HEK293 (cell line): Measurements from ENCODE around the gene TTBK1.
A peak's percentile ranks its signal among the peaks of the same experiment; 100 is the strongest.

Experiments
- CTCF ChIA-PET: fragments of 350-600 bp; formaldehyde crosslinking; extraction: SDS; loops from one replicate; lab custom pipeline; 2021; ENCODE audit warnings: antibody characterized with exemption; lab: Yijun Ruan, JAX
- POLR2A ChIA-PET: fragments of 300-600 bp; formaldehyde crosslinking; extraction: SDS; loops from one replicate; lab custom pipeline; 2020; ENCODE audit warnings: antibody characterized with exemption, inconsistent platforms; lab: Yijun Ruan, JAX
- H3K27ac ChIP-seq: fragments of 200-500 bp; sonication (Bioruptor generic); 2 replicates; pipeline ENCODE4 v1.5.1; 2014; ENCODE audit warnings: low read depth, low read length, control low read depth, inconsistent platforms; ENCODE audit errors: extremely low read depth
- H3K36me3 ChIP-seq, 2 experiments: fragments of 200-500 bp in 1 of 2; sonication (Bioruptor generic) in 1 of 2; 1 replicate in 1 of 2; 2 replicates in 1 of 2; pipeline ENCODE4 v1.5.1; 2014 to 2017; ENCODE audit warnings: inconsistent platforms in 2 of 2, low read length in 2 of 2; ENCODE audit not compliant: control insufficient read depth in 2 of 2, insufficient read depth in 1 of 2
- H3K4me1 ChIP-seq: fragments of 200-500 bp; sonication (Bioruptor generic); 2 replicates; pipeline ENCODE4 v1.5.1; 2014; ENCODE audit warnings: mild to moderate bottlenecking, low read length, inconsistent platforms; ENCODE audit not compliant: control insufficient read depth, insufficient read depth
- H3K4me3 ChIP-seq: 2 replicates; pipeline ENCODE4 v1.5.1; 2011; ENCODE audit warnings: low read depth, mild to moderate bottlenecking, control low read depth, low read length, moderate library complexity
- H3K9me3 ChIP-seq: fragments of 200-500 bp; sonication (Bioruptor generic); 2 replicates; pipeline ENCODE4 v1.5.1; 2014; ENCODE audit warnings: low read depth, low read length, inconsistent platforms; ENCODE audit not compliant: control insufficient read depth, insufficient read depth
- SCRT2 ChIP-seq: fragments of 450-650 bp; formaldehyde crosslinking; IDR thresholded peaks from 2 replicates; pipeline ENCODE4 v1.5.1; 2016; ENCODE audit warnings: missing biosample characterization, missing genetic modification characterization
- SETDB1 ChIP-seq: IDR thresholded peaks from one replicate; pipeline ENCODE4 v1.6.1; 2017; ENCODE audit warnings: mild to moderate bottlenecking, low read length, moderate library complexity, mixed read lengths; ENCODE audit not compliant: insufficient read length
- ZBTB17 ChIP-seq: fragments of 450-650 bp; formaldehyde crosslinking; IDR thresholded peaks from 2 replicates; pipeline ENCODE4 v1.5.1; 2016; ENCODE audit warnings: missing biosample characterization, missing genetic modification characterization
- ZBTB21 ChIP-seq: fragments of 450-650 bp; formaldehyde crosslinking; IDR thresholded peaks from 2 replicates; pipeline ENCODE4 v1.5.1; 2017; ENCODE audit warnings: missing biosample characterization, missing genetic modification characterization
- ZFP69B ChIP-seq: fragments of 450-650 bp; formaldehyde crosslinking; IDR thresholded peaks from 2 replicates; pipeline ENCODE4 v1.5.1; 2016; ENCODE audit warnings: missing biosample characterization, missing genetic modification characterization
- ZNF114 ChIP-seq: fragments of 450-650 bp; formaldehyde crosslinking; IDR thresholded peaks from 2 replicates; pipeline ENCODE4 v1.5.0; 2017; ENCODE audit warnings: missing biosample characterization, missing genetic modification characterization
- ZNF133 ChIP-seq: fragments of 450-650 bp; formaldehyde crosslinking; IDR thresholded peaks from 2 replicates; pipeline ENCODE4 v1.5.1; 2016; ENCODE audit warnings: missing biosample characterization, missing genetic modification characterization
- ZNF140 ChIP-seq: fragments of 450-650 bp; formaldehyde crosslinking; IDR thresholded peaks from 2 replicates; pipeline ENCODE4 v1.5.1; 2016; ENCODE audit warnings: missing biosample characterization, missing genetic modification characterization
- ZNF146 ChIP-seq: fragments of 450-650 bp; formaldehyde crosslinking; IDR thresholded peaks from 2 replicates; pipeline ENCODE4 v1.5.1; 2016; ENCODE audit warnings: missing biosample characterization, missing genetic modification characterization
- ZNF335 ChIP-seq: fragments of 450-650 bp; formaldehyde crosslinking; conservative IDR thresholded peaks from 2 replicates; pipeline ENCODE4 v1.5.1; 2016; ENCODE audit warnings: missing biosample characterization, missing genetic modification characterization
- ZNF596 ChIP-seq: fragments of 450-650 bp; IDR thresholded peaks from 2 replicates; pipeline ENCODE4 v1.5.0; 2018; ENCODE audit warnings: missing biosample characterization, mild to moderate bottlenecking, missing genetic modification characterization, moderate library complexity
- ZNF600 ChIP-seq: fragments of 450-650 bp; formaldehyde crosslinking; IDR thresholded peaks from 2 replicates; pipeline ENCODE4 v1.5.1; 2016; ENCODE audit warnings: missing biosample characterization, missing genetic modification characterization
- ZNF621 ChIP-seq: fragments of 450-650 bp; formaldehyde crosslinking; IDR thresholded peaks from 2 replicates; pipeline ENCODE4 v1.5.1; 2017; ENCODE audit warnings: missing biosample characterization, missing genetic modification characterization
- ZNF658 ChIP-seq: fragments of 450-650 bp; formaldehyde crosslinking; IDR thresholded peaks from 2 replicates; pipeline ENCODE4; 2016; ENCODE audit warnings: missing biosample characterization, missing genetic modification characterization
- ZNF707 ChIP-seq: fragments of 450-650 bp; formaldehyde crosslinking; IDR thresholded peaks from 2 replicates; pipeline ENCODE4 v1.5.1; 2016; ENCODE audit warnings: missing biosample characterization, missing genetic modification characterization
- TF ChIP-seq, protein P1 (sequence below): fragments of 450-650 bp; formaldehyde crosslinking; IDR thresholded peaks from 2 replicates; pipeline ENCODE4 v1.5.1; 2017; ENCODE audit warnings: missing biosample characterization, missing genetic modification characterization
- TF ChIP-seq, protein P2 (sequence below): fragments of 450-650 bp; formaldehyde crosslinking; IDR thresholded peaks from 2 replicates; pipeline ENCODE4 v1.5.1; 2016; ENCODE audit warnings: missing biosample characterization, missing genetic modification characterization
- TF ChIP-seq, protein P3 (sequence below): fragments of 450-650 bp; formaldehyde crosslinking; IDR thresholded peaks from 2 replicates; pipeline ENCODE4 v1.5.1; 2016; ENCODE audit warnings: missing biosample characterization, missing genetic modification characterization
- TF ChIP-seq, protein P4 (sequence below): fragments of 450-650 bp; formaldehyde crosslinking; IDR thresholded peaks from 2 replicates; pipeline ENCODE4 v1.5.1; 2016; ENCODE audit warnings: missing biosample characterization, missing genetic modification characterization
- TF ChIP-seq, protein P5 (sequence below): fragments of 450-650 bp; formaldehyde crosslinking; IDR thresholded peaks from 2 replicates; pipeline ENCODE4 v1.5.1; 2016; ENCODE audit warnings: missing biosample characterization, missing genetic modification characterization, borderline replicate concordance
- TF ChIP-seq, protein P6 (sequence below): fragments of 450-650 bp; formaldehyde crosslinking; IDR thresholded peaks from 2 replicates; pipeline ENCODE4 v1.5.1; 2016; ENCODE audit warnings: missing biosample characterization, missing genetic modification characterization

Gene TTBK1

DNA sequence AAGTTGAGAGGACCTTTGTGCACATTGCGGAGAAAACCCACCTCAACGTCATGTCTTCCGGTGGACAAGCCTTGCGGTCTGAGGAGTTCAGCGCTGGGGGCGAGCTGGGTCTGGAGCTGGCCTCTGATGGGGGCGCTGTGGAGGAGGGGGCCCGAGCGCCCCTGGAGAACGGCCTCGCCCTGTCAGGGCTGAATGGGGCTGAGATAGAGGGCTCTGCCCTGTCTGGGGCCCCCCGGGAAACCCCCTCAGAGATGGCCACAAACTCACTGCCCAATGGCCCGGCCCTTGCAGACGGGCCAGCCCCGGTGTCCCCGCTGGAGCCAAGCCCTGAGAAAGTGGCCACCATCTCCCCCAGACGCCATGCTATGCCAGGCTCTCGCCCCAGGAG is 40.2 kb downstream of the TTBK1 start:
- Histone ChIP-seq H3K4me3 (no peak overlapping the region), H3K27ac (no peak overlapping the region), H3K36me3 (no peaks in the 10 kb centered on the region), H3K4me1 (no peaks in the 10 kb centered on the region), H3K9me3 (no peaks in the 10 kb centered on the region)
- ChIA-PET POLR2A (no interaction called here), CTCF (no interaction called here)
- no peak for TF ChIP-seq ZNF146 (tag by site-specific recombination)
- TF ChIP-seq, protein P1, sequence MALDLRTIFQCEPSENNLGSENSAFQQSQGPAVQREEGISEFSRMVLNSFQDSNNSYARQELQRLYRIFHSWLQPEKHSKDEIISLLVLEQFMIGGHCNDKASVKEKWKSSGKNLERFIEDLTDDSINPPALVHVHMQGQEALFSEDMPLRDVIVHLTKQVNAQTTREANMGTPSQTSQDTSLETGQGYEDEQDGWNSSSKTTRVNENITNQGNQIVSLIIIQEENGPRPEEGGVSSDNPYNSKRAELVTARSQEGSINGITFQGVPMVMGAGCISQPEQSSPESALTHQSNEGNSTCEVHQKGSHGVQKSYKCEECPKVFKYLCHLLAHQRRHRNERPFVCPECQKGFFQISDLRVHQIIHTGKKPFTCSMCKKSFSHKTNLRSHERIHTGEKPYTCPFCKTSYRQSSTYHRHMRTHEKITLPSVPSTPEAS (tag by site-specific recombination): no peak
- TF ChIP-seq, protein P2, sequence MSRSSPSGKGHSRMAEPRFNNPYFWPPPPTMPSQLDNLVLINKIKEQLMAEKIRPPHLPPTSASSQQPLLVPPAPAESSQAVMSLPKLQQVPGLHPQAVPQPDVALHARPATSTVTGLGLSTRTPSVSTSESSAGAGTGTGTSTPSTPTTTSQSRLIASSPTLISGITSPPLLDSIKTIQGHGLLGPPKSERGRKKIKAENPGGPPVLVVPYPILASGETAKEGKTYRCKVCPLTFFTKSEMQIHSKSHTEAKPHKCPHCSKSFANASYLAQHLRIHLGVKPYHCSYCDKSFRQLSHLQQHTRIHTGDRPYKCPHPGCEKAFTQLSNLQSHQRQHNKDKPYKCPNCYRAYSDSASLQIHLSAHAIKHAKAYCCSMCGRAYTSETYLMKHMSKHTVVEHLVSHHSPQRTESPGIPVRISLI: no peak
- TF ChIP-seq SETDB1: no peak
- TF ChIP-seq ZNF600: no peak
- no peak for TF ChIP-seq ZNF140 (tag by site-specific recombination)
- TF ChIP-seq, protein P3, sequence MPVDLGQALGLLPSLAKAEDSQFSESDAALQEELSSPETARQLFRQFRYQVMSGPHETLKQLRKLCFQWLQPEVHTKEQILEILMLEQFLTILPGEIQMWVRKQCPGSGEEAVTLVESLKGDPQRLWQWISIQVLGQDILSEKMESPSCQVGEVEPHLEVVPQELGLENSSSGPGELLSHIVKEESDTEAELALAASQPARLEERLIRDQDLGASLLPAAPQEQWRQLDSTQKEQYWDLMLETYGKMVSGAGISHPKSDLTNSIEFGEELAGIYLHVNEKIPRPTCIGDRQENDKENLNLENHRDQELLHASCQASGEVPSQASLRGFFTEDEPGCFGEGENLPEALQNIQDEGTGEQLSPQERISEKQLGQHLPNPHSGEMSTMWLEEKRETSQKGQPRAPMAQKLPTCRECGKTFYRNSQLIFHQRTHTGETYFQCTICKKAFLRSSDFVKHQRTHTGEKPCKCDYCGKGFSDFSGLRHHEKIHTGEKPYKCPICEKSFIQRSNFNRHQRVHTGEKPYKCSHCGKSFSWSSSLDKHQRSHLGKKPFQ (tag by site-specific recombination): no peak
- TF ChIP-seq ZNF707 (tag by site-specific recombination): no peak
- TF ChIP-seq, protein P4, sequence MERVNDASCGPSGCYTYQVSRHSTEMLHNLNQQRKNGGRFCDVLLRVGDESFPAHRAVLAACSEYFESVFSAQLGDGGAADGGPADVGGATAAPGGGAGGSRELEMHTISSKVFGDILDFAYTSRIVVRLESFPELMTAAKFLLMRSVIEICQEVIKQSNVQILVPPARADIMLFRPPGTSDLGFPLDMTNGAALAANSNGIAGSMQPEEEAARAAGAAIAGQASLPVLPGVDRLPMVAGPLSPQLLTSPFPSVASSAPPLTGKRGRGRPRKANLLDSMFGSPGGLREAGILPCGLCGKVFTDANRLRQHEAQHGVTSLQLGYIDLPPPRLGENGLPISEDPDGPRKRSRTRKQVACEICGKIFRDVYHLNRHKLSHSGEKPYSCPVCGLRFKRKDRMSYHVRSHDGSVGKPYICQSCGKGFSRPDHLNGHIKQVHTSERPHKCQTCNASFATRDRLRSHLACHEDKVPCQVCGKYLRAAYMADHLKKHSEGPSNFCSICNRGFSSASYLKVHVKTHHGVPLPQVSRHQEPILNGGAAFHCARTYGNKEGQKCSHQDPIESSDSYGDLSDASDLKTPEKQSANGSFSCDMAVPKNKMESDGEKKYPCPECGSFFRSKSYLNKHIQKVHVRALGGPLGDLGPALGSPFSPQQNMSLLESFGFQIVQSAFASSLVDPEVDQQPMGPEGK: no peak
- TF ChIP-seq ZNF621 (tag by site-specific recombination): no peak
- no peak for TF ChIP-seq ZNF335 (tag by site-specific recombination)
- no peak for TF ChIP-seq ZNF133
- no peak for TF ChIP-seq ZNF114 (tag by site-specific recombination)
- TF ChIP-seq ZNF596 (tag by site-specific recombination): no peak
- TF ChIP-seq, protein P5, sequence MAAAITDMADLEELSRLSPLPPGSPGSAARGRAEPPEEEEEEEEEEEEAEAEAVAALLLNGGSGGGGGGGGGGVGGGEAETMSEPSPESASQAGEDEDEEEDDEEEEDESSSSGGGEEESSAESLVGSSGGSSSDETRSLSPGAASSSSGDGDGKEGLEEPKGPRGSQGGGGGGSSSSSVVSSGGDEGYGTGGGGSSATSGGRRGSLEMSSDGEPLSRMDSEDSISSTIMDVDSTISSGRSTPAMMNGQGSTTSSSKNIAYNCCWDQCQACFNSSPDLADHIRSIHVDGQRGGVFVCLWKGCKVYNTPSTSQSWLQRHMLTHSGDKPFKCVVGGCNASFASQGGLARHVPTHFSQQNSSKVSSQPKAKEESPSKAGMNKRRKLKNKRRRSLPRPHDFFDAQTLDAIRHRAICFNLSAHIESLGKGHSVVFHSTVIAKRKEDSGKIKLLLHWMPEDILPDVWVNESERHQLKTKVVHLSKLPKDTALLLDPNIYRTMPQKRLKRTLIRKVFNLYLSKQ (tag by site-specific recombination): no peak
- TF ChIP-seq ZBTB21: no peak
- TF ChIP-seq ZBTB17 (tag by site-specific recombination): no peak
- TF ChIP-seq ZNF658 (tag by site-specific recombination): no peak

DNA sequence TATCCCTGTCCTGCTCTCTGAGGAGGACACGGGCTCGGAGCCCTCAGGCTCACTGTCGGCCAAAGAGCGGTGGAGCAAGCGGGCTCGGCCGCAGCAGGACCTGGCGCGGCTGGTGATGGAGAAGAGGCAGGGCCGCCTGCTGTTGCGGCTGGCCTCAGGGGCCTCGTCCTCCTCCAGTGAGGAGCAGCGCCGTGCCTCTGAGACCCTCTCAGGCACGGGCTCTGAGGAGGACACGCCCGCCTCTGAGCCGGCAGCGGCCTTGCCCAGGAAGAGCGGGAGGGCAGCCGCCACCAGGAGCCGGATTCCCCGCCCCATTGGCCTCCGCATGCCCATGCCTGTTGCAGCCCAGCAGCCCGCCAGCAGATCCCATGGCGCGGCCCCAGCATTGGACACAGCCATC is 40.6 kb downstream of the TTBK1 start:
- TF ChIP-seq, protein P6, sequence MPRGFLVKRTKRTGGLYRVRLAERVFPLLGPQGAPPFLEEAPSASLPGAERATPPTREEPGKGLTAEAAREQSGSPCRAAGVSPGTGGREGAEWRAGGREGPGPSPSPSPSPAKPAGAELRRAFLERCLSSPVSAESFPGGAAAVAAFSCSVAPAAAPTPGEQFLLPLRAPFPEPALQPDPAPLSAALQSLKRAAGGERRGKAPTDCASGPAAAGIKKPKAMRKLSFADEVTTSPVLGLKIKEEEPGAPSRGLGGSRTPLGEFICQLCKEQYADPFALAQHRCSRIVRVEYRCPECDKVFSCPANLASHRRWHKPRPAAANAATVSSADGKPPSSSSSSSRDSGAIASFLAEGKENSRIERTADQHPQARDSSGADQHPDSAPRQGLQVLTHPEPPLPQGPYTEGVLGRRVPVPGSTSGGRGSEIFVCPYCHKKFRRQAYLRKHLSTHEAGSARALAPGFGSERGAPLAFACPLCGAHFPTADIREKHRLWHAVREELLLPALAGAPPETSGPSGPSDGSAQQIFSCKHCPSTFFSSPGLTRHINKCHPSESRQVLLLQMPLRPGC (tag by site-specific recombination): no peak
- 0 out of 2 replicates have a peak, but pooled peaks have one; percentile 10 for TF ChIP-seq SCRT2 (tag by site-specific recombination)
- no peak for TF ChIP-seq ZFP69B (tag by site-specific recombination)
- no peak overlapping the region for H3K27ac ChIP-seq
- no peaks in the 10 kb centered on the region for H3K36me3 ChIP-seq
- CTCF ChIA-PET: no interaction called here
- H3K4me3 ChIP-seq: no peak overlapping the region
- H3K4me1 ChIP-seq: no peaks in the 10 kb centered on the region
- POLR2A ChIA-PET: no interaction called here
- H3K9me3 ChIP-seq: no peaks in the 10 kb centered on the region
